Stimulated activated CD4-positive, alpha-beta T cell treated with anti-CD3 and anti-CD28 coated beads, Interleukin-1b, Interleukin-23, amount 100 ng/mL, for 4 hours (primary cell): ENCODE data around the gene MTERF4.

Source experiments
- DNase-seq, 2 donors: peaks; one replicate each; pipeline ENCODE4 v3.0.0-alpha.2; 2020; ENCODE audit warnings: low read depth in 2 of 2

MTERF4 gene

GRCh38 chr2:241050624-241051577, 51.2 kb downstream of the MTERF4 start:
- DNase-seq, result no peak

GRCh38 chr2:241049739-241050623, 52.1 kb downstream of the MTERF4 start:
- no peak for DNase-seq

DNA sequence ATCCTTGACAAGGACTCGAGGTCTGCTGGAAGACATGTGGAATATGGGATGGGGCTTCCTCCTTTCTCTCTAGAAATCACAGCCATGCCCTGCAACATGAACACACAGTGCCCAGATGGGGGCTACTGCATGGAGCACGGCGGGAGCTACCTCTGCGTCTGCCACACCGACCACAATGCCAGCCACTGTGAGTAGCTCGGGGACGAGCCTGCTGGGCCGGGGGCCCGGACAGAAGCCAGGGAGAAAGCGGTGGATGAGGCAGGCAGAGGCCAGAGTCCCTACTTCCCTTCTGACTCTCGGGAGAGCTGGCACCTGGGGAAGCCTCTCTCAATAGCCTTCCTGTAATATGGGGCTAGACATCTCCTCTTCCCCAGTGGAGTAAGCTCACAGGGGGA, 53.1 kb downstream of the MTERF4 start:
- DNase-seq, result no peak

DNA sequence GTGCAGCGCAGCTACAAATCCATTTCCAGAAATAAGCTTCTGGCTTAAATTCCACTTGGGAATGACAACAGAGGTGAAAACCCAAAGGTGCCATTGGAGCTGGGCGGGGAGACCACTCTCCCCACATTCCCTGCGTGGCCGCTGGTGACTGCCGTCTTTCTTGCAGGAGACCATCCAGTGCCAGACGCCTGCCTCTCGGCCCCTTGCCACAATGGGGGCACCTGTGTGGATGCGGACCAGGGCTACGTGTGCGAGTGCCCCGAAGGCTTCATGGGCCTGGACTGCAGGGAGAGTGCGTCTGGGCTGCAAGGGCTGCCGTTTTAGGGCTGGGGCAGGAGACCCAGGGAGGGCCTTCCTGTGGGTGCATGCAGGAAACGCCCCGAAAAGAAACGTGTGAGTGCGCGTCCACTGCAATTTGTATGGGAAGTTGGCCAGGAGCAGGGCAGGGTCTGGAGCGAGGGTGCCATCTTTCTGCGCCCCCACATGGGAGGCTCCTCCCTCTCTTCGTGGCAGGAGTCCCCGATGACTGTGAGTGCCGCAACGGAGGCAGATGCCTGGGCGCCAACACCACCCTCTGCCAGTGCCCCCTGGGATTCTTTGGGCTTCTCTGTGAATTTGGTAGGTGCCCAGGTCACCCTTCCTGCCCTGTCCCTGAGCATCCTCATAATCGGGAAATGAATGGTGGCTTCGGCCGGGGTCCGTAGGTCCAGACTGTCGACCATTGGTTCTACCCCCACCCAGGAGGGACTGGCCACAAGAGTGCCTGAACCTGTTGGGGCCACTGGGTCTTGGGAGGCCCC, 53.7 kb downstream of the MTERF4 start:
- no peak for DNase-seq

DNA sequence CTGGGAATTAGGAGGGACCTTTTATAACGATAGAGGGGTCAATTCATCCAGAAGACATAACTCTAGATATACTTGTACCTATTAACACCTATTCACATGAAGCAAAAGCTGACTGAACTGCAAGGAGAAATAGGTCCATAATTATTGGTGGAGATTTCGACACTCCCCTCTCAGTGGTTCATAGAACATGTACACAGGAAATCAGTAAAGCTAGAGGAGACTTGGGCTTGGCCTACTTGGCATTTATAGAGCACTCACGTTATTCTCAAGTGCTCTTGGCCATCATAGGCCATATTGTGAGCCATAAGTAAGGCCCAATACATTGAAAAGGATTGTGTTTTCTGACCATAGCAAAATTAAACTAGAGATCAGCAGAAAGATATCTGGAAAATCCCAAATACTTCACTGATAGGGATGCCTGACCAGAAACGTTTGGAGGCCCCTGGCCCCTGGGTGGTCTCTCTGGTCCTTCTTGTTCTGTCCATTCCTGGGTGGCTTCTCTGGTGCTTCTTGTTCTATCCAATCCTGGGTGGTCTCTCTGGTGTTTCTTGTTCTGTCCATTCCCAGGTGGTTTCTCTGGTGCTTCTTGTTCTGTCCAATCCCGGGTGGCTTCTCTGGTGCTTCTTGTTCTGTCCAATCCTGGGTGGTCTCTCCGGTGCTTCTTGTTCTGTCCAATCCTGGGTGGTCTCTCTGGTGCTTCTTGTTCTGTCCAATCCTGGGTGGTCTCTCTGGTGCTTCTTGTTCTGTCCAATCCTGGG, 54.7 kb downstream of the MTERF4 start:
- no peak for DNase-seq
